ENCODE results near the gene CTNND2. TPM values are rescaled to one million over a fixed set of nuclear protein-coding genes. Genes with fewer than 3 reads are reported as not detected.

The CTNND2 gene
- total RNA-seq, 2 experiments from 2014 or later, result 0.20 TPM; not detected in 1

DNA sequence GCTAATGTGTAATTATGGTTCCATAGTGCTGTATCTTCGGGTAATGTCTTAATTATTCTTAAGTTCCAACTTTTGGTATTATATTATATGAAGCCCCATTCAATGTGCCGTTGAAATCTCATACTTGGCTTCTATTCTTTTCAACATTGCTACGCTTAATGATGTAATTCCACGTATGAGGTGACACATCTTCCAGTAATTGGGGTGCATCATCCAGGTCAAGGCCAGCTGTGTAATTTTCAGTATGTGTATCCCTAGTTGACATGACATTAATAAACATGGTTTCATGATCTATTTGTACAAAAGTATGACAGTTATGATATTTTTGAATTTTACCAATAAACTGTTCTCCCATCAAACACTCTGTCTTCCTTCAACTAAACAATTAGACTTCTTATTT is 546.3 kb downstream of the CTNND2 start:
- H3K4me3 Mint-ChIP-seq, result no peak overlapping the region
- H3K27me3 Mint-ChIP-seq, result no peaks in the 10 kb centered on the region
- no peak for DNase-seq
- no peak overlapping the region for H3K4me3 ChIP-seq (ENCODE audit: low read length)
- no peak for ATAC-seq (ENCODE audit: poor library complexity)
- intact Hi-C loops (cut with DNase I, micrococcal nuclease), result no loop called here
- TF ChIP-seq, protein P1, sequence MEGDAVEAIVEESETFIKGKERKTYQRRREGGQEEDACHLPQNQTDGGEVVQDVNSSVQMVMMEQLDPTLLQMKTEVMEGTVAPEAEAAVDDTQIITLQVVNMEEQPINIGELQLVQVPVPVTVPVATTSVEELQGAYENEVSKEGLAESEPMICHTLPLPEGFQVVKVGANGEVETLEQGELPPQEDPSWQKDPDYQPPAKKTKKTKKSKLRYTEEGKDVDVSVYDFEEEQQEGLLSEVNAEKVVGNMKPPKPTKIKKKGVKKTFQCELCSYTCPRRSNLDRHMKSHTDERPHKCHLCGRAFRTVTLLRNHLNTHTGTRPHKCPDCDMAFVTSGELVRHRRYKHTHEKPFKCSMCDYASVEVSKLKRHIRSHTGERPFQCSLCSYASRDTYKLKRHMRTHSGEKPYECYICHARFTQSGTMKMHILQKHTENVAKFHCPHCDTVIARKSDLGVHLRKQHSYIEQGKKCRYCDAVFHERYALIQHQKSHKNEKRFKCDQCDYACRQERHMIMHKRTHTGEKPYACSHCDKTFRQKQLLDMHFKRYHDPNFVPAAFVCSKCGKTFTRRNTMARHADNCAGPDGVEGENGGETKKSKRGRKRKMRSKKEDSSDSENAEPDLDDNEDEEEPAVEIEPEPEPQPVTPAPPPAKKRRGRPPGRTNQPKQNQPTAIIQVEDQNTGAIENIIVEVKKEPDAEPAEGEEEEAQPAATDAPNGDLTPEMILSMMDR (IDR thresholded peaks at IDR 0.05), result no peak
- no peaks in the 10 kb centered on the region for H3K36me3 Mint-ChIP-seq (ENCODE audit: low read depth)
- H3K36me3 ChIP-seq (ENCODE audit: insufficient read depth, low read length), result no peaks in the 10 kb centered on the region
- H3K4me1 Mint-ChIP-seq (ENCODE audit: low read depth), result no peaks in the 10 kb centered on the region
- ChIA-PET POLR2A (no interaction called here), CTCF (no interaction called here)
- no peaks in the 10 kb centered on the region for H3K27me3 ChIP-seq (ENCODE audit: control insufficient read depth in 1 of 2, insufficient read depth in 2 of 2, low read length in 2 of 2)
- H3K9me3 Mint-ChIP-seq, result peaks cover 3% of the 10 kb centered on the region
- H3K9me3 ChIP-seq (ENCODE audit: control insufficient read depth in 1 of 2, insufficient read depth in 1 of 2, low read length in 2 of 2), result no peaks in the 10 kb centered on the region
- H3K27ac ChIP-seq (ENCODE audit: low read depth in 1 of 2, low read length in 2 of 2), result no peak overlapping the region
- no peak overlapping the region for H3K27ac Mint-ChIP-seq
- H3K4me1 ChIP-seq (ENCODE audit: insufficient read depth, low read length), result no peaks in the 10 kb centered on the region

GRCh38 chr5:11355491-11355890 is 548.8 kb downstream of the CTNND2 start:
- DNase-seq (no peak), ATAC-seq (ENCODE audit: poor library complexity) (no peak)
- CTCF ChIA-PET, result no interaction called here
- TF ChIP-seq, protein P1 (IDR thresholded peaks at IDR 0.05), result no peak
- intact Hi-C loops (cut with DNase I, micrococcal nuclease), result no loop called here
- Histone ChIP-seq H3K4me1 (ENCODE audit: insufficient read depth, low read length) (no peaks in the 10 kb centered on the region), H3K9me3 (ENCODE audit: control insufficient read depth in 1 of 2, insufficient read depth in 1 of 2, low read length in 2 of 2) (no peaks in the 10 kb centered on the region), H3K27ac (ENCODE audit: low read depth in 1 of 2, low read length in 2 of 2) (no peak overlapping the region), H3K4me3 (ENCODE audit: low read length) (no peak overlapping the region), H3K27me3 (ENCODE audit: control insufficient read depth in 1 of 2, insufficient read depth in 2 of 2, low read length in 2 of 2) (no peaks in the 10 kb centered on the region), H3K36me3 (ENCODE audit: insufficient read depth, low read length) (no peaks in the 10 kb centered on the region)
- Mint-ChIP-seq H3K27me3 (no peaks in the 10 kb centered on the region), H3K9me3 (peaks cover 3% of the 10 kb centered on the region), H3K4me3 (no peak overlapping the region), H3K36me3 (ENCODE audit: low read depth) (no peaks in the 10 kb centered on the region), H3K4me1 (ENCODE audit: low read depth) (no peaks in the 10 kb centered on the region), H3K27ac (no peak overlapping the region)
- POLR2A ChIA-PET, result no interaction called here

GRCh38 chr5:11346336-11346735 is 557.9 kb downstream of the CTNND2 start:
- POLR2A ChIA-PET, result no interaction called here
- no peak overlapping the region for H3K4me3 ChIP-seq (ENCODE audit: low read length)
- peaks cover 0 to 3% of the 10 kb centered on the region in 2 experiments for H3K9me3 ChIP-seq (ENCODE audit: control insufficient read depth in 1 of 2, insufficient read depth in 1 of 2, low read length in 2 of 2)
- no peak overlapping the region for H3K27ac ChIP-seq (ENCODE audit: low read depth in 1 of 2, low read length in 2 of 2)
- ATAC-seq (ENCODE audit: poor library complexity) (no peak), DNase-seq (no peak)
- CTCF ChIA-PET, result no interaction called here
- no peaks in the 10 kb centered on the region for H3K36me3 ChIP-seq (ENCODE audit: insufficient read depth, low read length)
- intact Hi-C loops (cut with DNase I, micrococcal nuclease), result no loop called here
- no peaks in the 10 kb centered on the region for H3K9me3 Mint-ChIP-seq
- H3K4me1 ChIP-seq (ENCODE audit: insufficient read depth, low read length), result no peaks in the 10 kb centered on the region
- no peak overlapping the region for H3K27ac Mint-ChIP-seq
- H3K4me1 Mint-ChIP-seq (ENCODE audit: low read depth), result no peaks in the 10 kb centered on the region
- peaks cover 0 to 2% of the 10 kb centered on the region in 2 experiments for H3K27me3 ChIP-seq (ENCODE audit: control insufficient read depth in 1 of 2, insufficient read depth in 2 of 2, low read length in 2 of 2)
- H3K27me3 Mint-ChIP-seq, result peaks cover 7% of the 10 kb centered on the region
- TF ChIP-seq, protein P1 (IDR thresholded peaks at IDR 0.05), result no peak
- H3K36me3 Mint-ChIP-seq (ENCODE audit: low read depth), result no peaks in the 10 kb centered on the region
- H3K4me3 Mint-ChIP-seq, result no peak overlapping the region

All from CD4-positive, alpha-beta T cell (primary cell).